MCF 10A (cell line): ENCODE results near the gene FKBP5. TPM values are rescaled to one million over a fixed set of nuclear protein-coding genes. Genes with fewer than 3 reads are reported as not detected.
"Not testable (repeated sequence)": the region's sequence is repeated elsewhere in the genome, so short reads cannot be mapped to it uniquely, and the experiment has no call there.

Experiments
- BruUV-seq: library from RNA; stranded (reverse); fragments of 400-500 nt; replicated peaks from 2 replicates; lab custom pipeline; 2021; lab: Mats Ljungman, UMichigan
- CTCF ChIA-PET: fragments of 300-600 bp; sonication (Branson Sonifier 250); formaldehyde crosslinking; extraction: SDS; loops from one replicate; lab custom pipeline; 2021; ENCODE audit warnings: antibody characterized with exemption, inconsistent platforms; lab: Yijun Ruan, JAX
- POLR2A ChIA-PET: fragments of 300-600, 350-650 bp; sonication (Branson Sonifier 250); formaldehyde crosslinking; extraction: SDS; loops from one replicate; lab custom pipeline; 2020; ENCODE audit warnings: antibody characterized with exemption, inconsistent platforms; lab: Yijun Ruan, JAX
- DNase-seq: peaks from one replicate; pipeline ENCODE4 v3.0.0-alpha.2; 2018; ENCODE audit not compliant: unreplicated experiment
- H3K27ac Mint-ChIP-seq: one replicate; pipeline ENCODE4 v1.8.0; 2022; ENCODE audit warnings: mild to moderate bottlenecking, low read depth, mixed read lengths; ENCODE audit not compliant: unreplicated experiment
- H3K27me3 Mint-ChIP-seq: one replicate; pipeline ENCODE4 v1.8.0; 2022; ENCODE audit warnings: mixed read lengths; ENCODE audit not compliant: insufficient read depth, unreplicated experiment
- H3K36me3 Mint-ChIP-seq: one replicate; pipeline ENCODE4 v1.8.0; 2022; ENCODE audit warnings: mild to moderate bottlenecking, moderate library complexity, mixed read lengths; ENCODE audit not compliant: insufficient read depth, unreplicated experiment
- H3K4me1 Mint-ChIP-seq: one replicate; pipeline ENCODE4 v1.8.0; 2022; ENCODE audit warnings: mixed read lengths; ENCODE audit not compliant: insufficient read depth, unreplicated experiment
- H3K4me3 Mint-ChIP-seq: one replicate; pipeline ENCODE4 v1.8.0; 2022; ENCODE audit warnings: mild to moderate bottlenecking, moderate library complexity, mixed read lengths; ENCODE audit not compliant: unreplicated experiment
- H3K9me3 Mint-ChIP-seq: one replicate; pipeline ENCODE4 v1.8.0; 2022; ENCODE audit warnings: mixed read lengths; ENCODE audit not compliant: unreplicated experiment
- CTCF ChIP-seq: fragments of 200-600 bp; IDR thresholded peaks from one replicate; pipeline ENCODE4 v1.8.0; 2022; ENCODE audit warnings: antibody characterized with exemption, mild to moderate bottlenecking; ENCODE audit not compliant: unreplicated experiment
- intact Hi-C: fragments of 100-400 bp; cut with micrococcal nuclease; formaldehyde crosslinking; loops from 2 replicates; pipeline ENCODE4 v1.14.1; 2022
- total RNA-seq: library from RNA; stranded (reverse); gene quantifications from 2 replicates; pipeline ENCODE4 v1.2.3, GENCODE V29; 2022

The FKBP5 gene
- total RNA-seq, 1 experiment from 2014 or later, result 387 TPM

- no peak overlapping the region for H3K4me3 Mint-ChIP-seq
- no peaks in the 10 kb centered on the region for H3K27me3 Mint-ChIP-seq
- H3K27ac Mint-ChIP-seq, result no peak overlapping the region
- H3K4me1 Mint-ChIP-seq, result peaks cover 29% of the 10 kb centered on the region
- H3K9me3 Mint-ChIP-seq, result no peaks in the 10 kb centered on the region
- intact Hi-C loops, result loop anchor here (10.0 kb wide), 1 partner anchor 287 kb away; the partner anchor contains the start of gene DEF6
- no TSS peak for BruUV-seq
- peaks cover 100% of the 10 kb centered on the region for H3K36me3 Mint-ChIP-seq
- DNase-seq, result no peak
- TF ChIP-seq CTCF, result no peak
- CTCF ChIA-PET, result interaction anchor here (0.7 to 8.6 kb wide), 4 partner anchors 10 to 156 kb away, joined by 3 to 56 read pairs (median 4); partner anchors contain the start of gene ARMC12
- POLR2A ChIA-PET, result interaction anchor here (1.8 kb wide), 1 partner anchor 16 kb away, joined by 7 read pairs; no protein-coding TSS in a partner anchor
Measured at GRCh38 chr6:35581633-35582032, 107.1 kb downstream of the FKBP5 start.

- CTCF ChIA-PET, result interaction anchor here (8.6 kb wide), 1 partner anchor 157 kb away, joined by 56 read pairs; the partner anchor contains the start of gene ARMC12
- POLR2A ChIA-PET, result interaction anchor here (0.7 to 2.0 kb wide), 2 partner anchors 10 to 702 kb away, joined by 3 to 5 read pairs; no protein-coding TSS in a partner anchor
Measured at GRCh38 chr6:35580836-35581235, 107.9 kb downstream of the FKBP5 start.

GRCh38 chr6:35576682-35577081 lies 112.0 kb downstream of the FKBP5 start:
- H3K27me3 Mint-ChIP-seq, result no peaks in the 10 kb centered on the region
- no peak for TF ChIP-seq CTCF
- no peak overlapping the region for H3K4me3 Mint-ChIP-seq
- BruUV-seq, result no TSS peak
- H3K9me3 Mint-ChIP-seq, result no peaks in the 10 kb centered on the region
- intact Hi-C loops, result no loop called here
- ChIA-PET POLR2A (interaction anchor here (1.0 kb wide), 1 partner anchor 110 kb away, joined by 3 read pairs; no protein-coding TSS in a partner anchor), CTCF (interaction anchor here (1.1 kb wide), 1 partner anchor 156 kb away, joined by 3 read pairs; no protein-coding TSS in a partner anchor)
- H3K27ac Mint-ChIP-seq, result no peak overlapping the region
- DNase-seq, result no peak
- H3K36me3 Mint-ChIP-seq, result peaks cover 100% of the 10 kb centered on the region
- no peaks in the 10 kb centered on the region for H3K4me1 Mint-ChIP-seq

More at GRCh38 chr6:35580836-35581235, 107.9 kb downstream of the FKBP5 start:
- no peak for DNase-seq
- H3K36me3 Mint-ChIP-seq, result peaks cover 100% of the 10 kb centered on the region
- H3K27ac Mint-ChIP-seq, result no peak overlapping the region
- no peaks in the 10 kb centered on the region for H3K27me3 Mint-ChIP-seq
- H3K4me1 Mint-ChIP-seq, result peaks cover 21% of the 10 kb centered on the region
- intact Hi-C loops, result loop anchor here (10.0 kb wide), 1 partner anchor 286 kb away; the partner anchor contains the start of gene DEF6
- no peak for TF ChIP-seq CTCF
- H3K9me3 Mint-ChIP-seq, result no peaks in the 10 kb centered on the region
- BruUV-seq, result no TSS peak
- H3K4me3 Mint-ChIP-seq, result no peak overlapping the region

GRCh38 chr6:35573495-35574110 lies 115.1 kb downstream of the FKBP5 start:
- Mint-ChIP-seq H3K27ac (no peak overlapping the region), H3K4me1 (no peaks in the 10 kb centered on the region), H3K4me3 (no peak overlapping the region), H3K9me3 (no peaks in the 10 kb centered on the region), H3K36me3 (peaks cover 100% of the 10 kb centered on the region), H3K27me3 (no peaks in the 10 kb centered on the region)
- intact Hi-C loops, result no loop called here
- TF ChIP-seq CTCF, result no peak
- ChIA-PET CTCF (interaction anchor here (0.6 to 1.1 kb wide), 4 partner anchors 9 to 241 kb away, joined by 3 to 5 read pairs (median 4); no protein-coding TSS in a partner anchor), POLR2A (interaction anchor here (0.6 to 7.9 kb wide), 7 partner anchors 11 to 161 kb away, joined by 3 to 58 read pairs (median 3); partner anchors contain the start of gene ARMC12)
- no peak for DNase-seq
- BruUV-seq, result TSS peak; percentile 46

- CTCF ChIA-PET, result interaction anchor here (0.7 kb wide), 1 partner anchor 17 kb away, joined by 3 read pairs; no protein-coding TSS in a partner anchor
- BruUV-seq, result not testable (repeated sequence)
- POLR2A ChIA-PET, result interaction anchor here (0.6 to 7.9 kb wide), 12 partner anchors 9 to 198 kb away, joined by 3 to 58 read pairs (median 3); partner anchors contain the start of gene ARMC12
Measured at GRCh38 chr6:35570885-35571330, 117.8 kb downstream of the FKBP5 start.

More at GRCh38 chr6:35570885-35571330, 117.8 kb downstream of the FKBP5 start:
- H3K9me3 Mint-ChIP-seq, intact Hi-C loops, H3K4me3 Mint-ChIP-seq, H3K27me3 Mint-ChIP-seq, DNase-seq, H3K4me1 Mint-ChIP-seq, H3K27ac Mint-ChIP-seq: not testable (repeated sequence)
- peaks cover 100% of the 10 kb centered on the region for H3K36me3 Mint-ChIP-seq
